Lung (tissue), 12 donors: ENCODE measurements around the gene ZGPAT. TPM values are rescaled to one million over a fixed set of nuclear protein-coding genes. Genes with fewer than 3 reads are reported as not detected.

Experiments
- ATAC-seq: fragments of 200-7000 bp; cut with Tn5 transposase; one replicate; pipeline ENCODE4 v1.9.1; 2020; ENCODE audit warnings: moderate number of reproducible peaks; ENCODE audit not compliant: insufficient read depth, low FRiP score
- DNase-seq, 3 donors: peaks; one replicate each; pipeline ENCODE4 v3.0.0-alpha.2; 2013 to 2017
- H3K27ac ChIP-seq, 2 donors: one replicate each; pipeline ENCODE4 v1.5.1; 2013; ENCODE audit warnings: mild to moderate bottlenecking in 2 of 2, moderate library complexity in 2 of 2, control low read depth in 1 of 2, inconsistent platforms in 1 of 2, low read depth in 1 of 2, low read length in 1 of 2
- H3K27me3 ChIP-seq, 3 donors: one replicate each; pipeline ENCODE4 v1.5.1; 2013; ENCODE audit warnings: low read length in 2 of 3; ENCODE audit not compliant: control insufficient read depth in 3 of 3, insufficient read depth in 3 of 3
- H3K36me3 ChIP-seq, 4 donors: one replicate each; pipeline ENCODE4 v1.5.1; 2013; ENCODE audit warnings: low read length in 4 of 4, mild to moderate bottlenecking in 1 of 4, moderate library complexity in 1 of 4; ENCODE audit not compliant: control insufficient read depth in 4 of 4, insufficient read depth in 4 of 4
- H3K4me1 ChIP-seq, 5 donors: one replicate each; pipeline ENCODE4 v1.5.1; 2013; ENCODE audit warnings: low read length in 5 of 5, mild to moderate bottlenecking in 2 of 5, moderate library complexity in 1 of 5; ENCODE audit not compliant: control insufficient read depth in 5 of 5, insufficient read depth in 5 of 5
- H3K4me3 ChIP-seq: one replicate; pipeline ENCODE4 v1.5.1; 2013; ENCODE audit warnings: mild to moderate bottlenecking, control low read depth, moderate library complexity
- H3K9ac ChIP-seq, 2 donors: one replicate each; pipeline ENCODE4 v1.5.1; 2013; ENCODE audit warnings: low read length in 2 of 2, control low read depth in 1 of 2; ENCODE audit not compliant: insufficient read depth in 1 of 2
- H3K9me3 ChIP-seq, 4 donors: one replicate each; pipeline ENCODE4 v1.5.1; 2013; ENCODE audit warnings: low read length in 3 of 4, mild to moderate bottlenecking in 1 of 4, moderate library complexity in 1 of 4; ENCODE audit not compliant: control insufficient read depth in 4 of 4, insufficient read depth in 3 of 4
- CTCF ChIP-seq: IDR thresholded peaks from 2 replicates; pipeline ENCODE4 v1.5.1; 2012; ENCODE audit warnings: mild to moderate bottlenecking; ENCODE audit errors: control extremely low read depth, extremely low read depth
- WGBS, 2 donors: extraction: QIAGEN DNeasy Blood & Tissue Kit; methylation state at CpG; one replicate each; pipeline ENCODE4 v1.1.7; 2013; 5-methylcytosine and 5-hydroxymethylcytosine counted together
- polyA plus RNA-seq, 2 donors: library from polyadenylated mRNA; stranded (reverse); fragments of 200-250 nt; gene quantifications; one replicate each; pipeline ENCODE4 v1.2.1, GENCODE V29; 2013
- total RNA-seq, 2 donors: library from RNA; depleted of rRNA in 1 of 2; stranded (reverse); fragments of >200 nt in 1 of 2; gene quantifications; one replicate each; pipeline ENCODE4 v1.2.1, GENCODE V29; 2014 to 2021
- donor health status: control.
- donor health status: control.
- donor health status: Bipolar disorder and iron deficiency.
- donor health status: healthy.
- donor health status: DM: yes; HTN: yes; CAD: no.

ZGPAT gene
- total and polyA plus RNA-seq, 4 donors, result 18.3 to 45.0 (median 33.7) TPM

- Histone ChIP-seq H3K36me3 (peaks cover 0 to 36% (median 10%) of the 10 kb centered on the region in 4 donors), H3K9me3 (no peaks in the 10 kb centered on the region), H3K4me3 (no peak within 1 kb of the TSS), H3K27me3 (no peaks in the 10 kb centered on the region), H3K9ac (no peak within 1 kb of the TSS), H3K4me1 (peaks cover 0 to 15% (median 2%) of the 10 kb centered on the region in 5 donors), H3K27ac (no peak within 1 kb of the TSS)
- WGBS, 2 donors, result 69 to 81% methylated on average over 31 of the region's 31 CpGs
- DNase-seq (no peak), ATAC-seq (no peak)
- no peak for TF ChIP-seq CTCF
Observed at GRCh38 chr20:63735859-63736718, 28.2 kb downstream of the ZGPAT start, which contains the start of gene LIME1. TSS of gene LIME1 (plus strand) at chr20:63736664. CDS start at chr20:63737550, 886 bp downstream.

GRCh38 chr20:63736893-63737694, 29.3 kb downstream of the ZGPAT start:
- no peak for DNase-seq
- no peak for ATAC-seq
- Histone ChIP-seq H3K36me3 (peaks cover 0 to 39% (median 15%) of the 10 kb centered on the region in 4 donors), H3K4me3 (no peak overlapping the region), H3K9me3 (no peaks in the 10 kb centered on the region), H3K27me3 (no peaks in the 10 kb centered on the region), H3K9ac (no peak overlapping the region), H3K4me1 (peaks cover 0 to 22% (median 7%) of the 10 kb centered on the region in 5 donors), H3K27ac (no peak overlapping the region)
- 33 to 51% methylated on average over 23 to 30 of the region's 30 CpGs for WGBS, 2 donors
- no peak for TF ChIP-seq CTCF

GRCh38 chr20:63737695-63737944, 29.8 kb downstream of the ZGPAT start:
- Histone ChIP-seq H3K9ac (no peak overlapping the region), H3K9me3 (no peaks in the 10 kb centered on the region), H3K4me1 (peaks cover 0 to 22% (median 7%) of the 10 kb centered on the region in 5 donors), H3K4me3 (no peak overlapping the region), H3K27me3 (no peaks in the 10 kb centered on the region), H3K36me3 (peaks cover 0 to 44% (median 14%) of the 10 kb centered on the region in 4 donors), H3K27ac (no peak overlapping the region)
- ATAC-seq, result no peak
- no peak for DNase-seq
- TF ChIP-seq CTCF, result no peak
- WGBS, 2 donors, result 0 to 15% methylated on average over 8 to 26 of the region's 26 CpGs
